ENCODE results near the gene C12orf43.
"Not testable (repeated sequence)": the region's sequence is repeated elsewhere in the genome, so short reads cannot be mapped to it uniquely, and the experiment has no call there.

C12orf43 gene, protein sequence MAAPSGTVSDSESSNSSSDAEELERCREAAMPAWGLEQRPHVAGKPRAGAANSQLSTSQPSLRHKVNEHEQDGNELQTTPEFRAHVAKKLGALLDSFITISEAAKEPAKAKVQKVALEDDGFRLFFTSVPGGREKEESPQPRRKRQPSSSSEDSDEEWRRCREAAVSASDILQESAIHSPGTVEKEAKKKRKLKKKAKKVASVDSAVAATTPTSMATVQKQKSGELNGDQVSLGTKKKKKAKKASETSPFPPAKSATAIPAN

DNA sequence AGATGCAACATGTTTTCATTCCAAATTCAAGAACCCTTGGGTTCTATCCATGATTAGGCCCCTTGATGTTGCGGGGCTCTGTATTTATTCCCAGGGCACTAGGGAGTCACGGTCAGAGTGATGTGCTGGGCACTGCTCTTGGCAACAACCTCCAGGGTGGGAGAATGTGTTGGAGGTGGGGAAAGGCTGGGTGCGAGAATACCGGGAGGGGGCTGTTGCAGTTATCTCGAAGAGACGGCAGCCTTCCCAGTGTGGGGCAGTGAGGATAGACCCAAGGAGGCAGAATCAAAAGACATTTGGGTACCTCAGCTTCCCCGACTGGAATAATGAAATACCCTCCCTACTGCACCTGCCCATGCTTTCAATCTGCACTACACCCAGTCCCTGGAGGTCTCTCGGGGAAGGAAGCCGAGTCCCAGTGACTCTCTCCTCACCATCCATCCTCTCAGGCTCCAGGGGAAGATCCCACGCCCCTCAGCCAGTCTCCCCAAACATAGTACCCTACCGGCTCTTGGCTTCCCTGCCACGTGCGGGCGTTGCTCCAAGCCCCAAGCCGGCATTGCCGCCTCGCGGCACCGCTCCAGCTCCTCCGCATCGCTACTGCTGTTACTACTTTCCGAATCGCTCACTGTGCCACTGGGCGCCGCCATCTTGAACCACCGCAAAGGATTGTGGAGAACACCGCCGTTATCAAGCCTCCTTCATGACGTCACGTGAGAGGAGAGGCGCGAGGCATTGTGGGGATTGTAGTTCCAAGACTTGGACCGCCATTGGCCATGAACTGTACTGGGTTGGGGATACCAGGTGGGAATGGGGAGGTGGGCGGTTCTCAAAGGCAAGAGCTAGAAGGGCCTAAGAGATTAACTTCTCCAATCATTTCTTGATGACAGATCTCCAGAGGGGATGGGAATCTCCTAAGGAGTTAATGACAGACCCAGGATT is at the start of gene C12orf43:
TSS of gene C12orf43 (minus strand) at position 663 of the 942 bp plus-strand sequence. CDS start at position 650, 13 bp downstream.
- Mint-ChIP-seq H3K4me3 (peak within 1 kb of the TSS; percentile 95), H3K36me3 (ENCODE audit: low read depth) (peaks cover 11% of the 10 kb centered on the region), H3K27me3 (ENCODE audit: low read depth) (no peaks in the 10 kb centered on the region), H3K4me1 (ENCODE audit: low read depth) (peaks cover 10% of the 10 kb centered on the region), H3K27ac (peak within 1 kb of the TSS; percentile 93), H3K9me3 (no peaks in the 10 kb centered on the region)
- peak; percentile 92 for DNase-seq (ENCODE audit: low spot score)

DNA sequence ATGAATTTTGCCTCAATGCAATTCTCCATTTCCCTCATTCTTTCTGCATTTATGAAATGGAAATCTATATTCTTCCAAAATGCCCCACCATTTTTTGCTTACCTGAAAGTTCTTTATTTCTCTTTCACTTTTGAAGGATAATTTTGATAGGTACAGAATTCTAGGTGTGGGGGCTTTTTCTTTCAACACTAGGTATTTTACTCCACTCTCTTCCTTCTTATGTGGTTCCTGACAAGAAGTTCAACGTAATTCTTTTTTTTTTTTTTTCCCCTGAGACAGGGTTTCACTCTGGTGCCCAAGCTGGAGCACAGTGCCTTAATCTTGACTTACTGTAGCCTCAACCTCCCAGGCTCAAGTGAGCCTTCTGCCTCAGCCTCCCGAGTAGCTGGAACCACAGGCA is 49.1 kb upstream of the C12orf43 start:
- Mint-ChIP-seq H3K4me1 (ENCODE audit: low read depth) (peaks cover 5% of the 10 kb centered on the region), H3K4me3 (no peak overlapping the region), H3K27ac (no peak overlapping the region), H3K27me3 (ENCODE audit: low read depth) (peaks cover 2% of the 10 kb centered on the region), H3K9me3 (no peaks in the 10 kb centered on the region), H3K36me3 (ENCODE audit: low read depth) (no peaks in the 10 kb centered on the region)
- DNase-seq (ENCODE audit: low spot score) = no peak

DNA sequence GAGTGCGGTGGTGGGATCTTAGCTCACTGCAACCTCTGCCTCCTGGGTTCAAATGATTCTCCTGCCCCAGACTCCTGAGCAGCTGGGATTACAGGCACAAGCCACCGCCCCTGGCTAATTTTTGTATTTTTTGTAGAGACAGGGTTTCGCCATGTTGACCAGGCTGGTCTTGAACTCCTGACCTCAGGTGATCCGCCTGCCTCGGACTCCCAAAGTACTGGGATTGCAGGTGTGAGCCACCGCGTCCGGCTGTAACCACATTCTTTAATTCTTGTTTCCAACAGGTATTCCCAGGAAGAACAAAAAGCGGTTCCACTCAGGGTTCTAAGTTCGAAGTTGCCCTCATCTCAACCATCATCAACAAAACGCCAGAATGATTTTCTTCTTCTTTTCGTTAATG is 48.3 kb upstream of the C12orf43 start:
- not testable (repeated sequence) for H3K27me3 Mint-ChIP-seq (ENCODE audit: low read depth); H3K36me3 Mint-ChIP-seq (ENCODE audit: low read depth); H3K4me3 Mint-ChIP-seq; H3K9me3 Mint-ChIP-seq; H3K27ac Mint-ChIP-seq; H3K4me1 Mint-ChIP-seq (ENCODE audit: low read depth); DNase-seq (ENCODE audit: low spot score)

DNA sequence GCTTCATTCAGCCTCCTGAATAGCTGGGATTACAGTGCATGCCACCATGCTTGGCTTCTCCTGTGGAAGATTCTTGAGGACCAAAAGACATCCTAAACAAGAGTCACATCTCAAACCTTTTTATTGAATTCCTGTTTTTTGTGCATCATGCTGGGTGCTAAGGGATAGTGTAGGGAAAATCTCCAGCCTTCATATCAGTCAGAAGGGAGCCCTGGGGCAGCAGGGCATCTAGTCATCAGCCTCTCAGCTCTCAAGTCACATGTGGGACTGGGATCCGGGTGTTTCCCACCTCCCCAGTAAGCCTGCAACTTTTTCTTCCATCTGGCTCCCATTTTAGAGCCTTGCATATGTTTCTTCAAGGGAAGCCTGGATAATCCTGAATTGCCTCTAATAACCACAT is 47.8 kb upstream of the C12orf43 start:
- H3K4me1 Mint-ChIP-seq (ENCODE audit: low read depth) = peaks cover 10% of the 10 kb centered on the region

DNA sequence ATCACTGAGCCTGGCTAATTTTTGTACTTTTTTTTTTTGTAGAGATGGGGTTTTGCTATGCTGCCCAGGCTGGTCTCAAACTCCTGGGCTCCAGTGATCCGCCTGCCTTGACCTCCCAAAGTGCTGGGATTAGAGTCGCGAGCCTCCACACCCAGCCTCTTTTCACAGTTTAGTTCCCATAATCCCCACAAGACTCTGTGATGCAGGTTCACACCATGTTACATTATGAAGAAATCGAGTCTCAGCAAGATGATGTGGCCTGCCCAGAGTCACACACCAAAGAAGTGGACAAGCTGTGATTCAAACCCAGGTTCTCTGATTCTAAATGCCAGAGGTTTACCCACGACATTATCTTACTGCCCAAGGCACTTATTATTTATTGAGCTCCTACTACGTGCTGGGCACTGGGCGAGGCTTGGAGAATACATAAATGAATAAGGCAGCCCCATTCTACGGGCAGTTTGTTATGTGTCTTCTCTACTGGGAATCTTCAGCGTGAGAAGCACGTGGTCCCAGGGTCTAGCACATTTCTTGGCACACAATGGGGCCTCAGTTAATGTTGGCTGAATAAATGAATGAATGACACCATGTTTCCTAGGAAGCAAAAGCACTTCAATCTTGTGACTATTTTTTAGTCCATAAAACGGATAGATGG is 46.2 kb upstream of the C12orf43 start:
- Mint-ChIP-seq H3K27ac (no peak overlapping the region), H3K36me3 (ENCODE audit: low read depth) (no peaks in the 10 kb centered on the region), H3K4me3 (no peak overlapping the region), H3K27me3 (ENCODE audit: low read depth) (no peaks in the 10 kb centered on the region), H3K4me1 (ENCODE audit: low read depth) (peaks cover 12% of the 10 kb centered on the region), H3K9me3 (no peaks in the 10 kb centered on the region)
- no peak for DNase-seq (ENCODE audit: low spot score)

More for the DNA sequence above, 47.8 kb upstream of the C12orf43 start:
- H3K36me3 Mint-ChIP-seq (ENCODE audit: low read depth) = no peaks in the 10 kb centered on the region
- no peak for DNase-seq (ENCODE audit: low spot score)
- H3K27ac Mint-ChIP-seq = no peak overlapping the region
- H3K4me3 Mint-ChIP-seq = no peak overlapping the region
- H3K9me3 Mint-ChIP-seq = no peaks in the 10 kb centered on the region
- H3K27me3 Mint-ChIP-seq (ENCODE audit: low read depth) = peaks cover 2% of the 10 kb centered on the region

DNA sequence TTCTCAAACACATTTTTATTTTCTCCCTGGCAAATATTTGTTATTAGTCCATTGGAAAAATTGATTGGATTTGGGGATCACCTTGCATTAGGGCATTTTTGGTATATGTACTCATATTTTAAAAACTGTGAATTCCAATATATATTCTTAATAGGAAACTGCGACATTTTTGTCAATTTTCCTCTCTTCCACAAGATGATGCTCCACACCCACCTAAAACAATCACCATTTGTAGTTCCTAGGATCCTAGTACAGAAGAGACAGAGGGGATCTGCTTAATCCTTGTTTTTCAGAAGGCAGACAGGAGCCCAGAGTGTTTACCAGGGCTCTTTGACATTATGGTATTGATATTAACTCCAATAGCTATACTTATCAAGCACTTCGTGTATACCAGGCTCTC is 45.5 kb upstream of the C12orf43 start:
- Mint-ChIP-seq H3K27ac (no peak overlapping the region), H3K36me3 (ENCODE audit: low read depth) (no peaks in the 10 kb centered on the region)
- no peak for DNase-seq (ENCODE audit: low spot score)

DNA sequence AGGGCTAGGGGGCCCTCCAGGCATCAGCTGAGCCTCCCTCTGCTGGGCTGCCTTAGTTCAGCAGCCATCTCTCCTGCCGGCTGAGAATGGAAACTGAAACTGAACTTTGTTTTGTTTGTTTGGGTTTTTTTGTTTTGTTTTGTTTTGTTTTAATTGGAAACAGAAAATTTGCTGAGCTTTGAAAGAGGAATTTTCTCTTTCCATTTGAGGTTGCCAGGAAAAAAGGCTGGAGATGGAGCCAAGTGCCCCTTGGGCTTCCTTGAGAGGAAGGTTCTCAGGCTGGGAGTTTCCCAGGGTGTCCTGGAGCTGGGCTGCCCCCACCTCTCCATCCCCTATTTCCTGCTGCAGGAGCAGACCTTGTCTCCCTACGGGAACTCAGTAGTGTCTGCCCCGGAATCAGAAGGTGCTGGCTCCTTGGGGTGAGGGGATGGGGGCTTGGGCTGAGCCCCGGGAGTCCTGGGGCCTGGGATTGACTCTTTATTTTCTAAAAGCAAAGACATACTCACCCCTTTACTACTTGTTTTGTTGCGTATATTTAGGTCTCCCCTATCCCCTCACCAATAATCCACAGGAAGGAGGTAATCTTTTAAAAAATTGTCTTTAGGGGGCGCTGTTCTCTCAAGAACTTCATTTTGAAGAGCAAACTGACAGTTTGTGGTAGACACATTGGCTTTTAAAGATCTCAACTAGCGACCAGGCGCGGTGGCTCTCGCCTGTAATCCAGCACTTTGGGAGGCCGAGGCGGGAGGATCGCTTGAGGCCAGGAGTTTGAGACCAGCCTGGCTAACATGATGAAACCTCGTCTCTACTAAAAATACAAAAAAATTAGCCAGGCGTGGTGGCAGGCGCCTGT is 44.1 kb upstream of the C12orf43 start:
- H3K27me3 Mint-ChIP-seq (ENCODE audit: low read depth) = no peaks in the 10 kb centered on the region
- no peaks in the 10 kb centered on the region for H3K36me3 Mint-ChIP-seq (ENCODE audit: low read depth)
- no peaks in the 10 kb centered on the region for H3K9me3 Mint-ChIP-seq
- peaks cover 14% of the 10 kb centered on the region for H3K4me1 Mint-ChIP-seq (ENCODE audit: low read depth)
- peak overlapping the region; percentile 72 for H3K4me3 Mint-ChIP-seq
- H3K27ac Mint-ChIP-seq = peak overlapping the region; percentile 95
- peak; percentile 44 for DNase-seq (ENCODE audit: low spot score)

More for the DNA sequence above, 45.5 kb upstream of the C12orf43 start:
- Mint-ChIP-seq H3K27me3 (ENCODE audit: low read depth) (no peaks in the 10 kb centered on the region), H3K4me1 (ENCODE audit: low read depth) (peaks cover 15% of the 10 kb centered on the region), H3K9me3 (no peaks in the 10 kb centered on the region), H3K4me3 (no peak overlapping the region)

DNA sequence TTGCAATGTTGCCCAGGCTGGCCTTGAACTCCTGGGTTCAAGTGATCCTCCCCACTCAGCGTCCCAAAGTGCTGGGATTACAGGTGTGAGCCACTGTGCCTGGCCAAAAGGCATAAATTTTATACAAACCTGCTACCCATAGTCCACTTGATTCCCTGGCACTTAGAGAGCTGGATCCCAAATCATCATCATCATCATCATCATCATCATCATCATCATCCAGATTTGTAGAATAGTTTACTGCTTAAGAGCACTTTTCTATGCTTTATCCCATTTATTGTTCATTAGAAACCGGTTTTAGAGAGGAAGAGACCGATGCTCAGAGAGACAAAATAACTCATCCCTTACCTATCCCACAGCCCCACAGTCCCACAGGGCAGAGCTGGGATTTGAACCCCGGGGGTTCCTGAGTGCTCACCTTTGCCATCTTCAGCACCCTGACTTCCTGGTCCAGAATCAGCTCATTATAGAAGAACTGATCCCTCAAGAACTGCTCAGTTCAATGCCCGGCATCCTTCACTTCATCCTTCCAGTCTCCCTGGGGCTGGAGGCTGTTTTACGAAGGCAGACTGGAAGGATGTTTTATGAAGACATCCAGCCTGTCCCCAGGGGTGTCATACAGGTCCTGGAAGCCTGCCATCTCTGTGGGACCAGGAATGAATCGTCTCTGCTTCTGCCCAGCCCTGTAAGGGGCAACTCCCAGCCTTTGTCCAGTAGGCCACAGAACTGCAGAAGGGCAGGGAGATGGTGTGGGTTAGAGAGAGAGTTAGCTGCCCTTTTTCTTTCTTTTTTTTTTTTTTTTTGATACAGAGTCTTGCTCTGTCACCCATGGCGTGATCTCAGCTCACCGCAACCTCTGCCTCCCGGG is 43.0 kb upstream of the C12orf43 start:
- no peak for DNase-seq (ENCODE audit: low spot score)
- Mint-ChIP-seq H3K4me1 (ENCODE audit: low read depth) (peaks cover 14% of the 10 kb centered on the region), H3K36me3 (ENCODE audit: low read depth) (no peaks in the 10 kb centered on the region), H3K27me3 (ENCODE audit: low read depth) (no peaks in the 10 kb centered on the region), H3K27ac (peak overlapping the region; percentile 95), H3K9me3 (no peaks in the 10 kb centered on the region), H3K4me3 (peak overlapping the region; percentile 72)

DNA sequence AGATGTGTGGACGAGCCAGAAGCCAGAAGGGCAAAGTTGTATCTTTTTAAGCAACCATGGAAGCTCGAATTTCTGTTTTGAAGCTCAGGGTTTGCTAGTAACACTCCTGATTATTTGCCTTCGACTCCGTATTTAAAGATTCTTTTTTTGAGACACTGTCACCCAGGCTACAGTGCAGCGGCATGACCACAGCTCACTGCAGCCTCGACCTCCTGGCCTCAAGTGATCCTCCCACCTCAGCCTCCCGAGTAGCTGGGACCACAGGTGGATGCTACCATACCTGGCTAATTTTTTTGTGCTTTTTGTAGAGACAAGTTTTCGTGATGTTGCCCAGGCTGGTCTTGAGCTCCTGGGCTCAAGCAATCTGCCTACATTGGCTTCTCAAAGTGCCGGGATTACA is 41.5 kb upstream of the C12orf43 start:
- no peak for DNase-seq (ENCODE audit: low spot score)
- no peak overlapping the region for H3K27ac Mint-ChIP-seq
- H3K36me3 Mint-ChIP-seq (ENCODE audit: low read depth) = no peaks in the 10 kb centered on the region
- H3K4me1 Mint-ChIP-seq (ENCODE audit: low read depth) = peaks cover 14% of the 10 kb centered on the region
- no peaks in the 10 kb centered on the region for H3K27me3 Mint-ChIP-seq (ENCODE audit: low read depth)
- no peaks in the 10 kb centered on the region for H3K9me3 Mint-ChIP-seq
- H3K4me3 Mint-ChIP-seq = no peak overlapping the region

DNA sequence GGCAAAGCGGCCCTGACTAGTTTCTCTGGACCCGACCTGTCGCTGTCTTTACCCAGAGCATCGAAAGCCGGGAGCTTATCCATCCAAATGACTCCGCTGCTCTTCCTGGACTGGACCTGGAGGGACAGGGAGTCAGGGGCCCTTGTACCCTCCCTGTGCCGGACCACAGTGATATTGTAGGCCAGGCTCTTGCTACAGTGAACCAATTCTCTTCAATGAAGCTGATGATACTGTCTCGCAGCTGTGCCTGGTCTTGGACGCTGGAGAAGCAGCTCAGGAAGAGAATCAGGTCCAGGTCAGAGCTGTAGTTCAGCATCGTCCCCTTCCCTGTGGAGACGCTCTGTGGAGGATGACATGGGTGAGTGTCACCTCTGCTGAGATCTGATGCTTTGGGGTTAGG is 37.4 kb upstream of the C12orf43 start:
- DNase-seq (ENCODE audit: low spot score) = no peak
- Mint-ChIP-seq H3K36me3 (ENCODE audit: low read depth) (no peaks in the 10 kb centered on the region), H3K27ac (no peak overlapping the region), H3K4me3 (no peak overlapping the region), H3K27me3 (ENCODE audit: low read depth) (peaks cover 3% of the 10 kb centered on the region), H3K4me1 (ENCODE audit: low read depth) (peaks cover 5% of the 10 kb centered on the region), H3K9me3 (no peaks in the 10 kb centered on the region)

DNA sequence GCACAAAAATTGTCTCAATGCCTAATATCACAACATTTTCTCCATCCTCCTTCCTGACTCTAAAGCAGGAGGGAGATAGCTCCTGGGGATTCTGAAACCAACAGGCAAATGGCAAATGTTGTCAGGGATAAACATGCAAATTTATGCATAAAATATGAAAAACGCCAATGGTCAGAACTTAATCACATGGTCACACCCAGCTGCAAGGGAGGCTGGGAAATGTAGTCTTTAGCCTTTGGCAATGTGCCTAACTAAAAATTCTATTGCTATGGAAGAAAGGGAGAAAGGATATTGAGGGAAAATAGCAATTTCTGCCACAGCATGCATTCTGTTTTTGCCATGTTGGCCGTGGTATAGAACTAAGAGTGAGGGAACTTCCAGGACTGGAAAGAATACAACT is 34.4 kb upstream of the C12orf43 start:
- Mint-ChIP-seq H3K27ac (no peak overlapping the region), H3K27me3 (ENCODE audit: low read depth) (peaks cover 3% of the 10 kb centered on the region), H3K9me3 (no peaks in the 10 kb centered on the region), H3K36me3 (ENCODE audit: low read depth) (no peaks in the 10 kb centered on the region), H3K4me1 (ENCODE audit: low read depth) (peaks cover 3% of the 10 kb centered on the region), H3K4me3 (no peak overlapping the region)
- DNase-seq (ENCODE audit: low spot score) = no peak

DNA sequence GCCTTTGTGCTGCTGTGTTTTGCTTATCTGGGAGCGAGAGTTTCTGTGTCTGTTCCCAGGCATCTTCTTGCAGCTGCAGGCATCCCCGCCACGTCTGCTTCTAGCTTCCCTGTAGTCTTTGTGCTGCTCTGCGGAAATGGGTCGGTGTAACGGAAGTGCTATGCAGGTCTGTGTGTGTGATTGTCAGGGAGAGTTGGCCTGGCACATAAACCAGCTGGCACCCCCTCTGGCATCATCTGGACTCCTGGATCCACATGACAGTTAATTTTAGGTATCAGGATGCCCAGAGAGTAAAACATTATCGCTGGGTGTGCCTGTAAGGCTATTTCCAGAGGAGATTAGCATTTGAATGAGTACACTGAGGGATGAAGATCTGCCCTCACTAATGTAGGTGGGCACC is 32.2 kb upstream of the C12orf43 start:
- Mint-ChIP-seq H3K9me3 (no peaks in the 10 kb centered on the region), H3K27ac (peak overlapping the region; percentile 71), H3K4me3 (peak overlapping the region; percentile 74), H3K27me3 (ENCODE audit: low read depth) (peaks cover 15% of the 10 kb centered on the region), H3K4me1 (ENCODE audit: low read depth) (peaks cover 3% of the 10 kb centered on the region), H3K36me3 (ENCODE audit: low read depth) (no peaks in the 10 kb centered on the region)
- DNase-seq (ENCODE audit: low spot score) = no peak

DNA sequence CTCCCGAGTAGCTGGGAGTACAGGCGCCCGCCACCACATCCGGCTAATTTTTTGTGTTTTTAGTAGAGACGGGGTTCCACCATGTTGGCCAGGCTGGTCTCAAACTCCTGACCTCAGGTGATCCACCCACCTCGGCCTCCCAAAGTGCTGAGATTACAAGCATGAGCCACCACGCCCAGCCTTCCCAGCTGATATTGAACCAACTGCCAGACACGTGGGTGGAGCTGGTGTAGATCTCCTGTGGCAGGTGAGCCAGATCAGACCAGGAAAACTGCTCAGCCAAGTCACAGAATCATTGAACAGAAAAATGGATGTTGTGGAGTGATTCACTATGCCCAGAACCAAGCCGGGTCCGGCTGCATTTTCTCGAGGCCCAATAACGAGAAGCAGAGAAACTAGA is 31.1 kb upstream of the C12orf43 start:
- peaks cover 20% of the 10 kb centered on the region for H3K27me3 Mint-ChIP-seq (ENCODE audit: low read depth)
- H3K9me3 Mint-ChIP-seq; H3K4me3 Mint-ChIP-seq; H3K36me3 Mint-ChIP-seq (ENCODE audit: low read depth); DNase-seq (ENCODE audit: low spot score); H3K4me1 Mint-ChIP-seq (ENCODE audit: low read depth); H3K27ac Mint-ChIP-seq: not testable (repeated sequence)
